HFF-Myc (cell line): ENCODE data around the gene CARS1.

Experiments used
- DNase-seq: peaks from one replicate; pipeline ENCODE4 v3.0.0-alpha.2; 2011; ENCODE audit warnings: low read depth; ENCODE audit errors: extremely low read depth
- H3K4me3 ChIP-seq: replicated peaks from 2 replicates; pipeline ENCODE4 v1.5.1; 2011; ENCODE audit warnings: low read depth, mild to moderate bottlenecking, control low read depth, low read length
- TF ChIP-seq, protein P1 (sequence below): IDR thresholded peaks from 2 replicates; pipeline ENCODE4 v1.5.1; 2012; ENCODE audit warnings: mild to moderate bottlenecking, low read depth, low read length, control low read depth; ENCODE audit errors: missing control alignments

The CARS1 gene

DNA sequence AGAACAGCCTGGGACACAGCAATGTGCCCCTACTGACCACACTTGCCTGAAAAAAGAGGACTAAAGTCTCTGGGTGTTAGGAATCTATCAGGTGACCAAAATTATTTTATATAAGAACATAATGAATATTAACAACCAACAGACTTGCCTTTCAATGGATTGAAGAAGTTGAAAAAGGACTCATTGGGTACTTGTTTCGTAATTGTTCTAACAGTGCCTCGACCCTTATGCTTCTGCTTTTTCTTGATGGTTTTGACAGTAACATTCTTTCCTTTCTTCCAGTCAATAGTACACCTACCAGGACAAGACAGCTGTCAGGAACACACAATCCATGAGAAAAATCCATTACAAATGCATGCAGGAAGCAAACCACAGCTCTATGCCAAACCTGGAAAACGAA lies 99.0 kb downstream of the CARS1 start:
- H3K4me3 ChIP-seq, result no peak overlapping the region
- TF ChIP-seq, protein P1, sequence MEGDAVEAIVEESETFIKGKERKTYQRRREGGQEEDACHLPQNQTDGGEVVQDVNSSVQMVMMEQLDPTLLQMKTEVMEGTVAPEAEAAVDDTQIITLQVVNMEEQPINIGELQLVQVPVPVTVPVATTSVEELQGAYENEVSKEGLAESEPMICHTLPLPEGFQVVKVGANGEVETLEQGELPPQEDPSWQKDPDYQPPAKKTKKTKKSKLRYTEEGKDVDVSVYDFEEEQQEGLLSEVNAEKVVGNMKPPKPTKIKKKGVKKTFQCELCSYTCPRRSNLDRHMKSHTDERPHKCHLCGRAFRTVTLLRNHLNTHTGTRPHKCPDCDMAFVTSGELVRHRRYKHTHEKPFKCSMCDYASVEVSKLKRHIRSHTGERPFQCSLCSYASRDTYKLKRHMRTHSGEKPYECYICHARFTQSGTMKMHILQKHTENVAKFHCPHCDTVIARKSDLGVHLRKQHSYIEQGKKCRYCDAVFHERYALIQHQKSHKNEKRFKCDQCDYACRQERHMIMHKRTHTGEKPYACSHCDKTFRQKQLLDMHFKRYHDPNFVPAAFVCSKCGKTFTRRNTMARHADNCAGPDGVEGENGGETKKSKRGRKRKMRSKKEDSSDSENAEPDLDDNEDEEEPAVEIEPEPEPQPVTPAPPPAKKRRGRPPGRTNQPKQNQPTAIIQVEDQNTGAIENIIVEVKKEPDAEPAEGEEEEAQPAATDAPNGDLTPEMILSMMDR, result no peak
- no peak for DNase-seq

DNA sequence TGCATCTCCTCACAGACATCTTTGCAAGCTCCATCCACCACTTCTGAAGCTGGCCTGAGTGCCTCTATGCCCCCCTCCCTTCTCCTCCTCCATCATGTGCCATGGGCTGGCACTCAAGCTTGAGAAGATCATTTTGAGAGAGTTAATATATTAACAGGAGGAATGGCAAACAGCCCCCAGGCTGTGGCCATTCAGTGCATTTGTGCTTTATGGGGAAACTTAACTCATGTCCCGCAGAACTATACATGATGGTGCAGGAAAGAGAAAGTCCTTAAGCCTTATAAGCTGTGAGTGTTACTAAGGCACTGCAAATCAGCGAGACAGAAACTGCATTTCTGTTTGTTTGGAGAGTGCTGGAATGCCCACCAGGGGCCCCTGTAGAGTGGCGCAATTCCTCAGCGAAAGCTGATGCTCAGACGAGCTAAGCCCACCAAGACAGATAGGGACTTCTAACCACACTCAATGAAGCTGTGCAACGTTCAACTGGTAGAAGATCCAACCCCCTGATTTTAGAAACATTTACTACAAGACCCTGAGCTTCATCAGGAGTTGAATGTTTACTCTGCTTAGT lies 101.2 kb downstream of the CARS1 start:
- TF ChIP-seq, protein P1, result peak; percentile 8
- no peak overlapping the region for H3K4me3 ChIP-seq
- DNase-seq, result no peak

- DNase-seq, result no peak
- TF ChIP-seq, protein P1, result no peak
- no peak overlapping the region for H3K4me3 ChIP-seq
Observed at GRCh38 chr11:2954263-2954662, 103.0 kb downstream of the CARS1 start.

DNA sequence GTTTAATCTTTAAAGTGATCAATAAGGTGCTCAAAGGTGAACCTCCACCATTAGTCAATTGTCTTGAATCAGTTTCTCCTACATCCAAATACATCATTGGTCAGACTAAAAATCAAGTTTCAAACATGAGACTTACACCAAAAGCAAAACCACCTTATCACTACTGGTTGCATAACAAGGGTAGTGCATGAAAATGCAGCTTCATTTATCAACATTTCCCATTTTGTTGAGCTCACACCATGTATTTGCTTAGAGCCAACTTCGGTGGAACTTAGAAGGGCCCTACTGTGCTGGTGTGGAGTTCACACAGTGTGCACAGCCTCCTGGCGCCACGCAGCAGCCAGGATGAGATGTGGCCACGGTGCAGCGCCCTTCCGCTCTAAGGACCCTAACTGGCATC lies 104.9 kb downstream of the CARS1 start:
- H3K4me3 ChIP-seq, result no peak overlapping the region
- TF ChIP-seq, protein P1, result no peak

DNA sequence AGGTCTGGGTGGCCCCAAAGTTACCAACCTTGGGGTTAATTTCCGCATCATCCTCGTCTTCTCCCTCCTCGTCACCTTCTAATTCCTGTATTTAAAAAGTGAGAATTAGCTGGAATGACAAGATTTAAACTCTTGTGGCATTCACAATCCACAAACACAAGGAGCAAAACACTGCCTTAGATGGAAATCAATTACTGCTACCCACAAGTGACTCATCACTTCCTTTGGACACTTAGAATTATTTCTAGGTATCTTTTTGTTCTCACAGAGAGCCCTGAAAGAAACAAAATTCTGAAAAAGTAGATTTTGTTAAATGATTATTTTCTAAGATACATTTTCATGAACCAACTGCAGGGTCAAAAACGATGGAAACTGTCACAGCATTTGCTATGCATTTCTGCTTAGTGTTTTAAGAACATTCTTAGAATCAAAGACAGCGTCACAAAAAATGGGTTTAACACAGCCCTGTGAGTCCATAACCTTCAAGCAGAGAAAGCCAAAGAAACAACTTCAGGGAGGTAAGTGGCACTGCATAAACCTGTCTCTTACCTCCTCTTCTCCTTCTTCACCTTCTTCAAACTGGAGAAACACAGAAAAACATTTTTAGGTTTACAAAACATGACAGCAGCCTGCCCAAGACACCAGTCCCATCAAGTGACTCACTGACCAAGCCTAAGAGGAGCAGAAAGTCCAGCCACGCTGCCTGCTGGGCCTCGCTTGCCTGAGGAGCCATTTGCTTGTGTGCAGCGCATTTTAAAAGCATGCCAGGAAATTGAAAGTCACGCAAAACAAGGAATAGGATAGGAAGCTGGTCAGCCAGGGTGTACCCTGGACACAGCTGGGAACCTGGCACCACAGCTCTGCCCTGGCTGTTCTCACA lies 105.8 kb downstream of the CARS1 start:
- H3K4me3 ChIP-seq, result no peak overlapping the region
- DNase-seq, result no peak
- TF ChIP-seq, protein P1, result no peak

More for the DNA sequence above, 104.9 kb downstream of the CARS1 start:
- no peak for DNase-seq
